GM21576 (cell line): ENCODE data around the gene ANKRD13A.
A peak's percentile ranks its signal among the peaks of the same experiment; 100 is the strongest.
"Not testable (repeated sequence)": the region's sequence is repeated elsewhere in the genome, so short reads cannot be mapped to it uniquely, and the experiment has no call there.

Source experiments
- ATAC-seq: cut with Tn5 transposase; IDR thresholded peaks from one replicate; pipeline ENCODE4 v1.9.1; 2021; ENCODE audit warnings: mild to moderate bottlenecking, moderate library complexity; ENCODE audit not compliant: unreplicated experiment

The ANKRD13A gene

GRCh38 chr12:110077800-110078199 lies 78.6 kb downstream of the ANKRD13A start:
- ATAC-seq = no peak

DNA sequence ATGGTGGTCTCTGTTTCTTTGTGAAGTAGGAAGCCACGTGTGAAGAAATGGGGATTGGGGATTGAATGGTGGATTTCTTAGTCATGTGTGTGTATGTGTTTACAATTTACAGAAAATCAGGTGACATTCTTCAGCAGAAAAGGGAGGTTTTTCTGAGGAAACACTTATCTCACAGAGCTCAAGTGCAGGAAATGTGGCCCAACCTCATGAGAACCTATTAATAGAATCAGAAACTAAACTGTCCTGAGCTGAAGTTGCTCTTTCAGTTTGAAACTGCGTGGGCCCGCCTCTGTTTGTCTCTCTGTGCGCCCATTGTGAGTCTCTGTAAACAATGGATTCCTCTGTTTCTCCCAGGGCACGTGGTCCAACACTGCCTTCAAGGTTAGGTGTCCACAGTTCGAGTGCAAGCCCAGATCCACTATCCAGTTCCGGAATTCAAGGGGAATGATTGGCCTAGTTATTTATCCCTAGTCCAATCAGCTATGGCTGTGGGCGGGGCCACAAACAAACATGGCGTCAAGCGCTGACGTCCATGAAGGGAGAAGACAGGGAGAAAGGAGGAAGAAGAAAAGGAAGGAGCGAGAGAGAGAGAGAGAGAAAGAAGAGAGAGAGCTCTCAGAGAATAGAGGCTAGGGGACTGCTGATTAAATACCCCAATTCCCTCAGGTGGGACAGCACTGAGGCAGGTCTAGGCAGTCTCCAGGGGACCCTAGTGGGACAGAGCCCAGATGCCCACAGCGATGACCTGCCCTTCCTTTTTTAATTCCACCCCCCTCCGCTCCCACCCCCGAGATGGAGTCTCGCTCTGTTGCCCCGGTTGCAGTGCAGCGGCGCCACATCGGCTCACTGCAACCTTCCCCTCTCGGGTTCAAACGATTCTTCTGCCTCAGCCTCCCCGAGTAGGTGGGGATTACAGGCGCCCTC lies 80.5 kb downstream of the ANKRD13A start:
- peak; percentile 72 for ATAC-seq

GRCh38 chr12:110080410-110080809 lies 81.2 kb downstream of the ANKRD13A start:
- no peak for ATAC-seq

DNA sequence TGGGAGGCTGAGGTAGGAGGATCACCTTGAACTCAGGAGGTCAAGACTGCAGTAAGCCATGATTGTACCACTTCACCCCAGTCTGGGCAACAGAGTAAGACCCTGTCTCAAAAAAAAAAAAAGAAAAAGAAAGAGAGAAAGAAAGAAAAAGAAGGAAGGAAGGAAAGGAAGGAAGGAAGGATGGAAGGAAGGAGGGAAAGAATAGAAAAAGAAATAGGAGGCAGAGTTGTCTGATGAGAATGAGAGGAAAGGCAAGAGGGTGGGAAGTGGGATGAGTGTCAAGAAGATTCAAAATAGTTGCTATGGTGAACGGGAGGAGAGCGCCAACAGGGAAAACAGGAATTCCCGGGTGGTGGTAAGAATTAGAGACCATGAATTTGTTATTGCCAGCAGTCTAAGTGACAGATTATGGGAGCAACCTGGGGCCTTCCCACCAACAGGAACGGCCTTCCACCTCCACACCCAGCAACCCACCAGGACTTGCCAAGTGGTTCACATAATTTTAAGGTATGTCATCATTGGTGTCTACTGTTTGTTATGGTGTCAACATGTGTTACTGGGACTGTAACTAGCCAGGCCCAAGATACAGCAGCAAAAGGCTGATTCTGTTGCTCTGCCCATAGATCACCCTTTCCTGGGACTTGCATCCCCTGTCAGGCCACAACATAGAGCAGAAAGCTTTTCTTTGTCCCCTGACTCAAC lies 85.2 kb downstream of the ANKRD13A start:
- ATAC-seq = no peak

GRCh38 chr12:110088216-110088615 lies 89.0 kb downstream of the ANKRD13A start:
- not testable (repeated sequence) for ATAC-seq

GRCh38 chr12:110088936-110089335 lies 89.7 kb downstream of the ANKRD13A start:
- ATAC-seq = no peak
